GM23338 (cell line): ENCODE measurements around the gene IDH1.
A peak's percentile ranks its signal among the peaks of the same experiment; 100 is the strongest.

Experiments
- CREB1 ChIP-seq: fragments of 250-450 bp; sonication (Bioruptor Pico); IDR thresholded peaks from 2 replicates; pipeline ENCODE4 v1.5.0; 2020; ENCODE audit warnings: low read depth, mild to moderate bottlenecking, moderate library complexity
- EZH2 ChIP-seq: fragments of 200-600 bp; sonication (generic); IDR thresholded peaks from one replicate; pipeline ENCODE4 v1.8.0; 2017; ENCODE audit warnings: antibody characterized with exemption, mild to moderate bottlenecking, low read depth; ENCODE audit not compliant: unreplicated experiment
- EZH2phosphoT487 ChIP-seq: fragments of 200-600 bp; sonication (generic); IDR thresholded peaks from one replicate; pipeline ENCODE4 v1.8.1; 2018; ENCODE audit warnings: antibody characterized with exemption; ENCODE audit not compliant: unreplicated experiment
- JUNB ChIP-seq: IDR thresholded peaks from one replicate; pipeline ENCODE4 v1.6.1; 2016; ENCODE audit warnings: antibody characterized with exemption; ENCODE audit not compliant: unreplicated experiment
- NANOG ChIP-seq: IDR thresholded peaks from 2 replicates; pipeline ENCODE4 v1.6.1; 2016; ENCODE audit warnings: antibody characterized with exemption, borderline replicate concordance
- POLR2AphosphoS5 ChIP-seq: IDR thresholded peaks from 2 replicates; pipeline ENCODE4 v1.6.1; 2016; ENCODE audit warnings: antibody characterized with exemption, low read depth
- STAT1 ChIP-seq: IDR thresholded peaks from one replicate; pipeline ENCODE4 v1.6.1; 2016; ENCODE audit warnings: antibody characterized with exemption; ENCODE audit not compliant: unreplicated experiment
- ZNF114 ChIP-seq: fragments of 250-450 bp; sonication (Bioruptor Pico); IDR thresholded peaks from 2 replicates; pipeline ENCODE4 v1.5.0; 2020; ENCODE audit warnings: mild to moderate bottlenecking, moderate library complexity
- ZNF331 ChIP-seq: fragments of 250-450 bp; sonication (Bioruptor Pico); IDR thresholded peaks from 2 replicates; pipeline ENCODE4 v1.5.0; 2020; ENCODE audit warnings: low read depth, mild to moderate bottlenecking, moderate library complexity
- TF ChIP-seq, protein P1 (sequence below), 2 experiments: fragments of 200-600 bp in 1 of 2; sonication (generic) in 1 of 2; conservative IDR thresholded peaks; 2 replicates each; pipeline versions ENCODE4 v1.5.1 to v1.6.1; 2016 to 2017; ENCODE audit warnings: antibody characterized with exemption in 2 of 2, low read depth in 2 of 2, mild to moderate bottlenecking in 2 of 2, moderate library complexity in 1 of 2
- TF ChIP-seq, protein P2 (sequence below): IDR thresholded peaks from one replicate; pipeline ENCODE4 v1.6.1; 2018; ENCODE audit warnings: antibody characterized with exemption; ENCODE audit not compliant: unreplicated experiment
- TF ChIP-seq, protein P3 (sequence below): fragments of 250-450 bp; sonication (Bioruptor Pico); IDR thresholded peaks from 2 replicates; pipeline ENCODE4 v1.5.0; 2020; ENCODE audit warnings: mild to moderate bottlenecking, moderate library complexity
- TF ChIP-seq, protein P4 (sequence below): IDR thresholded peaks from 2 replicates; pipeline ENCODE4 v1.6.1; 2016; ENCODE audit warnings: antibody characterized with exemption

DNA sequence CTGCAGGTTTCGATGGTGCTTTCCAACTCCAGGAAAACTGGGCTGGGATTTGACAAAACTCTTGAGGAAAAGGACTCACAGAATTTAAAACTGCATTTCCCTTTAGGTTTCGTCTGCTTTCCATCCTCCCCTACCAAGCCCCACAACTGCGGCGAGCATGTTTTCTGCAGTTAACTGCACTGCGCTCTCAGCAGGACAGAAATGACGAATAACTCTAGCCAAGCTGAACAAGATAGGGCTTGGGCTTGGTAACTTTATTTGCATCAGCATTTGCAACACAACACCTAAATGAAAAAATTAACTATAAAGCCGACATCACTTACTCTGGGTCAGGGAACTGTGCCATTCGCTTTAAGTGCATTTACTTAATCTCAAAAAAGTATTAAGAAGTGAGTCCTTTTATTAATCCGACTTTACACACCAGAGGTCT lies 10.5 kb upstream of the IDH1 start:
- TF ChIP-seq, protein P1, sequence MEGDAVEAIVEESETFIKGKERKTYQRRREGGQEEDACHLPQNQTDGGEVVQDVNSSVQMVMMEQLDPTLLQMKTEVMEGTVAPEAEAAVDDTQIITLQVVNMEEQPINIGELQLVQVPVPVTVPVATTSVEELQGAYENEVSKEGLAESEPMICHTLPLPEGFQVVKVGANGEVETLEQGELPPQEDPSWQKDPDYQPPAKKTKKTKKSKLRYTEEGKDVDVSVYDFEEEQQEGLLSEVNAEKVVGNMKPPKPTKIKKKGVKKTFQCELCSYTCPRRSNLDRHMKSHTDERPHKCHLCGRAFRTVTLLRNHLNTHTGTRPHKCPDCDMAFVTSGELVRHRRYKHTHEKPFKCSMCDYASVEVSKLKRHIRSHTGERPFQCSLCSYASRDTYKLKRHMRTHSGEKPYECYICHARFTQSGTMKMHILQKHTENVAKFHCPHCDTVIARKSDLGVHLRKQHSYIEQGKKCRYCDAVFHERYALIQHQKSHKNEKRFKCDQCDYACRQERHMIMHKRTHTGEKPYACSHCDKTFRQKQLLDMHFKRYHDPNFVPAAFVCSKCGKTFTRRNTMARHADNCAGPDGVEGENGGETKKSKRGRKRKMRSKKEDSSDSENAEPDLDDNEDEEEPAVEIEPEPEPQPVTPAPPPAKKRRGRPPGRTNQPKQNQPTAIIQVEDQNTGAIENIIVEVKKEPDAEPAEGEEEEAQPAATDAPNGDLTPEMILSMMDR (conservative IDR thresholded peaks at IDR 0.05; ENCODE audit: low read depth in 2 of 2), result no peak
- TF ChIP-seq POLR2AphosphoS5, result no peak
- TF ChIP-seq CREB1 (CRISPR knock-in tag), result 0 out of 2 replicates have a peak, but pooled peaks have one; percentile 9
- no peak for TF ChIP-seq NANOG
- TF ChIP-seq EZH2, result no peak
- no peak for TF ChIP-seq EZH2phosphoT487
- TF ChIP-seq, protein P2, sequence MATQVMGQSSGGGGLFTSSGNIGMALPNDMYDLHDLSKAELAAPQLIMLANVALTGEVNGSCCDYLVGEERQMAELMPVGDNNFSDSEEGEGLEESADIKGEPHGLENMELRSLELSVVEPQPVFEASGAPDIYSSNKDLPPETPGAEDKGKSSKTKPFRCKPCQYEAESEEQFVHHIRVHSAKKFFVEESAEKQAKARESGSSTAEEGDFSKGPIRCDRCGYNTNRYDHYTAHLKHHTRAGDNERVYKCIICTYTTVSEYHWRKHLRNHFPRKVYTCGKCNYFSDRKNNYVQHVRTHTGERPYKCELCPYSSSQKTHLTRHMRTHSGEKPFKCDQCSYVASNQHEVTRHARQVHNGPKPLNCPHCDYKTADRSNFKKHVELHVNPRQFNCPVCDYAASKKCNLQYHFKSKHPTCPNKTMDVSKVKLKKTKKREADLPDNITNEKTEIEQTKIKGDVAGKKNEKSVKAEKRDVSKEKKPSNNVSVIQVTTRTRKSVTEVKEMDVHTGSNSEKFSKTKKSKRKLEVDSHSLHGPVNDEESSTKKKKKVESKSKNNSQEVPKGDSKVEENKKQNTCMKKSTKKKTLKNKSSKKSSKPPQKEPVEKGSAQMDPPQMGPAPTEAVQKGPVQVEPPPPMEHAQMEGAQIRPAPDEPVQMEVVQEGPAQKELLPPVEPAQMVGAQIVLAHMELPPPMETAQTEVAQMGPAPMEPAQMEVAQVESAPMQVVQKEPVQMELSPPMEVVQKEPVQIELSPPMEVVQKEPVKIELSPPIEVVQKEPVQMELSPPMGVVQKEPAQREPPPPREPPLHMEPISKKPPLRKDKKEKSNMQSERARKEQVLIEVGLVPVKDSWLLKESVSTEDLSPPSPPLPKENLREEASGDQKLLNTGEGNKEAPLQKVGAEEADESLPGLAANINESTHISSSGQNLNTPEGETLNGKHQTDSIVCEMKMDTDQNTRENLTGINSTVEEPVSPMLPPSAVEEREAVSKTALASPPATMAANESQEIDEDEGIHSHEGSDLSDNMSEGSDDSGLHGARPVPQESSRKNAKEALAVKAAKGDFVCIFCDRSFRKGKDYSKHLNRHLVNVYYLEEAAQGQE, result no peak
- TF ChIP-seq JUNB, result no peak
- TF ChIP-seq STAT1, result no peak
- no peak for TF ChIP-seq ZNF114 (CRISPR knock-in tag)
- TF ChIP-seq, protein P3, sequence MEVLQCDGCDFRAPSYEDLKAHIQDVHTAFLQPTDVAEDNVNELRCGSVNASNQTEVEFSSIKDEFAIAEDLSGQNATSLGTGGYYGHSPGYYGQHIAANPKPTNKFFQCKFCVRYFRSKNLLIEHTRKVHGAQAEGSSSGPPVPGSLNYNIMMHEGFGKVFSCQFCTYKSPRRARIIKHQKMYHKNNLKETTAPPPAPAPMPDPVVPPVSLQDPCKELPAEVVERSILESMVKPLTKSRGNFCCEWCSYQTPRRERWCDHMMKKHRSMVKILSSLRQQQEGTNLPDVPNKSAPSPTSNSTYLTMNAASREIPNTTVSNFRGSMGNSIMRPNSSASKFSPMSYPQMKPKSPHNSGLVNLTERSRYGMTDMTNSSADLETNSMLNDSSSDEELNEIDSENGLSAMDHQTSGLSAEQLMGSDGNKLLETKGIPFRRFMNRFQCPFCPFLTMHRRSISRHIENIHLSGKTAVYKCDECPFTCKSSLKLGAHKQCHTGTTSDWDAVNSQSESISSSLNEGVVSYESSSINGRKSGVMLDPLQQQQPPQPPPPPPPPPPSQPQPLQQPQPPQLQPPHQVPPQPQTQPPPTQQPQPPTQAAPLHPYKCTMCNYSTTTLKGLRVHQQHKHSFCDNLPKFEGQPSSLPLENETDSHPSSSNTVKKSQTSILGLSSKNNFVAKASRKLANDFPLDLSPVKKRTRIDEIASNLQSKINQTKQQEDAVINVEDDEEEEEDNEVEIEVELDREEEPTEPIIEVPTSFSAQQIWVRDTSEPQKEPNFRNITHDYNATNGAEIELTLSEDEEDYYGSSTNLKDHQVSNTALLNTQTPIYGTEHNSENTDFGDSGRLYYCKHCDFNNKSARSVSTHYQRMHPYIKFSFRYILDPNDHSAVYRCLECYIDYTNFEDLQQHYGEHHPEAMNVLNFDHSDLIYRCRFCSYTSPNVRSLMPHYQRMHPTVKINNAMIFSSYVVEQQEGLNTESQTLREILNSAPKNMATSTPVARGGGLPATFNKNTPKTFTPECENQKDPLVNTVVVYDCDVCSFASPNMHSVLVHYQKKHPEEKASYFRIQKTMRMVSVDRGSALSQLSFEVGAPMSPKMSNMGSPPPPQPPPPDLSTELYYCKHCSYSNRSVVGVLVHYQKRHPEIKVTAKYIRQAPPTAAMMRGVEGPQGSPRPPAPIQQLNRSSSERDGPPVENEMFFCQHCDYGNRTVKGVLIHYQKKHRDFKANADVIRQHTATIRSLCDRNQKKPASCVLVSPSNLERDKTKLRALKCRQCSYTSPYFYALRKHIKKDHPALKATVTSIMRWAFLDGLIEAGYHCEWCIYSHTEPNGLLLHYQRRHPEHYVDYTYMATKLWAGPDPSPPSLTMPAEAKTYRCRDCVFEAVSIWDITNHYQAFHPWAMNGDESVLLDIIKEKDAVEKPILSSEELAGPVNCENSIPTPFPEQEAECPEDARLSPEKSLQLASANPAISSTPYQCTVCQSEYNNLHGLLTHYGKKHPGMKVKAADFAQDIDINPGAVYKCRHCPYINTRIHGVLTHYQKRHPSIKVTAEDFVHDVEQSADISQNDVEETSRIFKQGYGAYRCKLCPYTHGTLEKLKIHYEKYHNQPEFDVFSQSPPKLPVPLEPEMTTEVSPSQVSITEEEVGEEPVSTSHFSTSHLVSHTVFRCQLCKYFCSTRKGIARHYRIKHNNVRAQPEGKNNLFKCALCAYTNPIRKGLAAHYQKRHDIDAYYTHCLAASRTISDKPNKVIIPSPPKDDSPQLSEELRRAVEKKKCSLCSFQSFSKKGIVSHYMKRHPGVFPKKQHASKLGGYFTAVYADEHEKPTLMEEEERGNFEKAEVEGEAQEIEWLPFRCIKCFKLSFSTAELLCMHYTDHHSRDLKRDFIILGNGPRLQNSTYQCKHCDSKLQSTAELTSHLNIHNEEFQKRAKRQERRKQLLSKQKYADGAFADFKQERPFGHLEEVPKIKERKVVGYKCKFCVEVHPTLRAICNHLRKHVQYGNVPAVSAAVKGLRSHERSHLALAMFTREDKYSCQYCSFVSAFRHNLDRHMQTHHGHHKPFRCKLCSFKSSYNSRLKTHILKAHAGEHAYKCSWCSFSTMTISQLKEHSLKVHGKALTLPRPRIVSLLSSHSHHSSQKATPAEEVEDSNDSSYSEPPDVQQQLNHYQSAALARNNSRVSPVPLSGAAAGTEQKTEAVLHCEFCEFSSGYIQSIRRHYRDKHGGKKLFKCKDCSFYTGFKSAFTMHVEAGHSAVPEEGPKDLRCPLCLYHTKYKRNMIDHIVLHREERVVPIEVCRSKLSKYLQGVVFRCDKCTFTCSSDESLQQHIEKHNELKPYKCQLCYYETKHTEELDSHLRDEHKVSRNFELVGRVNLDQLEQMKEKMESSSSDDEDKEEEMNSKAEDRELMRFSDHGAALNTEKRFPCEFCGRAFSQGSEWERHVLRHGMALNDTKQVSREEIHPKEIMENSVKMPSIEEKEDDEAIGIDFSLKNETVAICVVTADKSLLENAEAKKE (CRISPR knock-in tag), result no peak
- TF ChIP-seq, protein P4, sequence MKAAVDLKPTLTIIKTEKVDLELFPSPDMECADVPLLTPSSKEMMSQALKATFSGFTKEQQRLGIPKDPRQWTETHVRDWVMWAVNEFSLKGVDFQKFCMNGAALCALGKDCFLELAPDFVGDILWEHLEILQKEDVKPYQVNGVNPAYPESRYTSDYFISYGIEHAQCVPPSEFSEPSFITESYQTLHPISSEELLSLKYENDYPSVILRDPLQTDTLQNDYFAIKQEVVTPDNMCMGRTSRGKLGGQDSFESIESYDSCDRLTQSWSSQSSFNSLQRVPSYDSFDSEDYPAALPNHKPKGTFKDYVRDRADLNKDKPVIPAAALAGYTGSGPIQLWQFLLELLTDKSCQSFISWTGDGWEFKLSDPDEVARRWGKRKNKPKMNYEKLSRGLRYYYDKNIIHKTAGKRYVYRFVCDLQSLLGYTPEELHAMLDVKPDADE, result no peak
- no peak for TF ChIP-seq ZNF331
